OCI-LY7 (cell line): ENCODE results near the gene DYDC1.

Source experiments
- EZH2phosphoT487 ChIP-seq: fragments of 200-600 bp; sonication (generic); IDR thresholded peaks from 2 replicates; pipeline ENCODE4 v1.6.1; 2018; ENCODE audit warnings: low read depth, borderline replicate concordance, mild to moderate bottlenecking, mixed run types, antibody characterized with exemption, low read length, moderate library complexity, mixed read lengths
- TF ChIP-seq, protein P1 (sequence below): fragments of 200-600 bp; sonication (generic); conservative IDR thresholded peaks from 2 replicates; pipeline ENCODE4 v1.5.1; 2014; ENCODE audit warnings: mild to moderate bottlenecking, antibody characterized with exemption, low read length, moderate library complexity, mixed read lengths

GRCh38 chr10:80397014-80397413 lies 40.5 kb upstream of the DYDC1 start:
- TF ChIP-seq, protein P1, sequence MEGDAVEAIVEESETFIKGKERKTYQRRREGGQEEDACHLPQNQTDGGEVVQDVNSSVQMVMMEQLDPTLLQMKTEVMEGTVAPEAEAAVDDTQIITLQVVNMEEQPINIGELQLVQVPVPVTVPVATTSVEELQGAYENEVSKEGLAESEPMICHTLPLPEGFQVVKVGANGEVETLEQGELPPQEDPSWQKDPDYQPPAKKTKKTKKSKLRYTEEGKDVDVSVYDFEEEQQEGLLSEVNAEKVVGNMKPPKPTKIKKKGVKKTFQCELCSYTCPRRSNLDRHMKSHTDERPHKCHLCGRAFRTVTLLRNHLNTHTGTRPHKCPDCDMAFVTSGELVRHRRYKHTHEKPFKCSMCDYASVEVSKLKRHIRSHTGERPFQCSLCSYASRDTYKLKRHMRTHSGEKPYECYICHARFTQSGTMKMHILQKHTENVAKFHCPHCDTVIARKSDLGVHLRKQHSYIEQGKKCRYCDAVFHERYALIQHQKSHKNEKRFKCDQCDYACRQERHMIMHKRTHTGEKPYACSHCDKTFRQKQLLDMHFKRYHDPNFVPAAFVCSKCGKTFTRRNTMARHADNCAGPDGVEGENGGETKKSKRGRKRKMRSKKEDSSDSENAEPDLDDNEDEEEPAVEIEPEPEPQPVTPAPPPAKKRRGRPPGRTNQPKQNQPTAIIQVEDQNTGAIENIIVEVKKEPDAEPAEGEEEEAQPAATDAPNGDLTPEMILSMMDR: no peak
- no peak for TF ChIP-seq EZH2phosphoT487
